ENCODE results near the gene ESPNL.
"Not testable (repeated sequence)": the region's sequence is repeated elsewhere in the genome, so short reads cannot be mapped to it uniquely, and the experiment has no call there.

ESPNL gene

GRCh38 chr2:238160206-238161129, 60.3 kb downstream of the ESPNL start:
- DNase-seq, result peak; percentile 90

DNA sequence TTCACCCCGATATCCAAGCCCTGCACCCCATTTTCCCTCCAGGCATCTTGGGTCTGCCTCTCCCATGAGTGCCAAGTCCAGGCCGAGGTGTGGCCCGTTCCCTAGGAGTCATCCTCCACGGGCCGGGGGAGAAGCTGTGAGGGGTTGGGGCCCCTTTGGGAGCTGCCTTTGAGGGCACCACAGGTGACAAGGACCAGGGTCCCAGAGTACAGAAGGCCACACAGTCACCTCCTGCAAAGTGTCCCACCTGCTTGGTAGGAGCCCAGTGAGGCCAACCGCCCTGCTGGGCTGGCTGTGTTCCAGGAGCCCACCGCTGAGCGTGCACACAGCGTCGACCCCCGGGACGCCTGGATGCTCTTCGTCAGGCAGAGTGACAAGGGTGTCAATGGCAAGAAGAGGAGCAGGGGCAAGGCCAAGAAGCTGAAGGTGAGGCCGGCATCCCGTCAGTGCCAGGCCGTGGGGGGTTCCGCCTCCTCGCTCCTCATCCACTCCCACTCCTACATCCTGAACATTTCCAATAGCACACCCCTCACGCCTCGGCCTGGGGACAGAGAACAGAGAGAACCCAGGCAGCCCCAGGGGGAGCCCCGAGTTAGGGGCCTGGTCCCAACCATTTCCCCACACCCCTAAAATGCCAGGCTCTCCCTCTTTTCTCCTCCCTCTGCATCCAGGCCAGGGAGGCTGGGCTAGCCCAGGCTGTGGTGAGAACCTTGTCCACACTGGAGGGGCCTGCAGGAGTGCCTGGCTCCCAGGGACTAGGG, 61.3 kb downstream of the ESPNL start:
- peak; percentile 34 for DNase-seq

GRCh38 chr2:238162251-238162845, 62.2 kb downstream of the ESPNL start:
- peak; percentile 28 for DNase-seq

DNA sequence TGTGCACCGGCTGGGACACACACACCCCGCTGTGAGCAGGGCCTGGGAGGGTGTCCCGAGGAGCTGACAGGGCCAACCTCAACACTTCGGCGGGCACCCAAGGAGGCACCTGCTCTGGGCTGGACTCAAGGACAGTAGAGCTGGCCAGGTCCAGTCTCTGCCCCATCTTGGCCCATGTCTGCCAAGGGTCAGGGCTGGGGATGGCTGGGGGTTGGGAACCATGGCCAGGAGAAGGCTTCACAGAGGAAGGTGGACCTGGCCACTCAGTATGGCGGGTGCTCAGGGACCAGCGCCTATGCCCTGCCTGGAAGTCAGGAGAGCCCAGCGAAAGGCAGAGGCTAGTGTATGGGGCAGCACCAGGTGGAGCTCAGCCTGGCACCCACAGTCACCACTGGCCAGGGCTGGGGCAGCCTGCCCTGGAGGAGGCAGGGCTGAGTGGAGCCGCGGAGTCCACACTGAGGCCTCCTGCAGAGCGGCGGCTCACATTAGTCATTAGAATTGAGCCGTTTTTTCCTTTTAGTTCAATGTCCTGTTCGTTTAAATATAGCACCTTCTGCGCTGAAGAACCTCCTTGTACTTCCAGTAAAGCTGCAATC, 62.8 kb downstream of the ESPNL start:
- DNase-seq, result peak; percentile 37

GRCh38 chr2:238163481-238164198, 63.5 kb downstream of the ESPNL start:
- no peak for DNase-seq

DNA sequence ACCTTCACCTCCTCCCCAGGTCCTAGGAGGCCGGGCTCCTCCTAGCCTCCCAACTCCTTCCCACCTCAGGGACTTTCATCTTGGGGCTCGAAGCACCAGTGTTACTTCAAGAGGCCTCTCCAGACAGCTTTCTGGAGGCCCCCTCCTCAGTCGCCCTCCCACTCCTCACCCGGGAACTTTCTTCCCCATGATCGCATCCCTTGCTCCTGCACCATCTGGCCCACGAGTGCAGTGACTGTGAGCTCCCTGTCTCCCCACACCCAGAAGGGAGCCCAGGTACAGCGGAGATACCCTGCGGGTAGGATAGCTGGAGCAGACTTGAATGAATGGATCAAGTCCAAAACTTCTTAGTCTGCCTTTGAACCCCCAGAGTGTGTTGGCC, 64.8 kb downstream of the ESPNL start:
- DNase-seq, result no peak

DNA sequence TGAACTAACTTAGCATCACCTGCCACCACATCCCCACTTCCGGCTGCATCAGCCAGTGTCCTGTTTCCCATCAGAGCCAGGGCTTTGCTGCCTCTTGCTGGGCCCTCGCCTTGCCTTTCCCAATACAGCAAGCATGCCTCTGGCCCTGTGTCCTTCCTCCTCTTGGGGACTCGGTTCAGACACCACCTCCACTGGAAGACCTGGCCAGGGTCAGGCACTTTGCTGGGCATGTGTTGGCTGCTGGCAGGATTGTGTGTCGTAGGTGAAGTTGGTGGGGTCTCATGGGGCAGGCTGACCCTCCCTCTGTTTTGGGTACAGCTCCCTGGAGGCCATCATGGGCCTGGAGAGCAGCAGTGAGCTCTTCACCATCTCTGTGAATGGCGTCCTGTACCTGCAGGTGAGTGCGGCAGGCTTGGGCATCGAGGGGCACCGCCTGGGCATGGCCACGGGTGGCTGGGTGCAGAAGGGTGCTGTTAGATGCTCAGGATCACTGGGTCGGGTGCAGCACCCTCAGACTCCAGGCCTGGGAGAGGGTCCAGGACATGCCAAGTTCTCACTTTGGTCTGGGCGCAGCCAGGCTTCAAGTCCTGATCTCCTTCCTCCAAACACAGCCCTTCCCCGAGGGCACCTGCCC, 65.3 kb downstream of the ESPNL start:
- no peak for DNase-seq

GRCh38 chr2:238166391-238167343, 66.5 kb downstream of the ESPNL start:
- DNase-seq, result no peak

GRCh38 chr2:238167344-238167715, 67.2 kb downstream of the ESPNL start:
- DNase-seq, result no peak

GRCh38 chr2:238167761-238168160, 67.6 kb downstream of the ESPNL start:
- DNase-seq, result no peak

GRCh38 chr2:238168196-238169047, 68.3 kb downstream of the ESPNL start:
- no peak for DNase-seq

DNA sequence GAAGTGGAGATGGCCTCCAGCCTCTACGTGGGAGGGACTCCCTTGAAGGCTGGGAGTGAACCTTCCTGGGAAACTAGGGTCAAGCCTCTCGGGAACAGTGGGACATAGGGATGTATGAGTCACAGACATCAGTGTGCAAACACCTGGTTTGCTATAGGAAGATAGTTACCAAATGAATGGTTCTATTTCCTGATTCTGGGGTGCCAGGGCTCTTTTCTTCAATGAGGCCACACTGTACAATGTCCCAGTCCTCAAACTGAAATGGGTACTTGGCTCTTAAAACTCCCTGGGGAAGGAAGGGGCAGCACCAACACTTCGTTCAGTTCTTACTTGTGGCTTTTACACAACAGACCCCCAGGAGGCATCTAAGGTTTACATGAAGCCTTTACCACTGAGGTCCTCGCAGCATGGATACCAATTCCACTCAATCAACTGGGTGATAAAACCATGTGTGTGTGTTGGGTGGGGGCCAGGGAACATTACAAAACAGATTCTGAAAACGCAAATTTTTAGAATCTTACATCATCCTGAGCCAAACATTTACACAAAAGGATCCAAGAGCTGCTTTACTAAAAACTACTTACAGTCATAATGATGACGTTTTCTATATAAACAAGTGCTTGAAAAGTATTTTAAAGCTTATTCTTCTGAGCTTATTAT, 69.0 kb downstream of the ESPNL start:
- DNase-seq, result no peak

DNA sequence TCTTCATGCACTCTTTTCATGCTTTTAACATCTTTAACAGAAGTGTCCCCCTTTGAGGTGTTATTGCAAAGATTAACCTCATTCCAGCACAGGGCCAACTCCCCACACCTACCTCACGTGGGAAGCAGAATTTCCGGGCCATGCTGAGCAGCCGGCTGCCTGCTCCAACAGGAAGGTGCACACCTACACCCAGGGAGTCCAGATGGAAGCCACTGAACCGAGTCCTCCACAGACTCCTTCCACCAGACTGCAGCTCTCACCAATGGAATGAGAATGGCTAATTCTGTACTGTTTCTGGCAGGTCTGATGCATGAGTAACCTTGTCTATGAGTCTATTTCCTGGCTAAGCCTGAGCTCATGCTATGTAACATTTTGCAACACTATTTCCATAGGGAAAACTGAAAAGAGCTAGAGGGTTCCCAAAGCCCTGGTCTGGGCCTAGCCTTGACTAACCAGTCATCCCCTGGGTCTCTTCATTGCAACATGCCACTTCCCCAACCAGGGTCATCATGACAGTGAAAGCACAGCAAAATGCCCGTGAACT, 69.6 kb downstream of the ESPNL start:
- DNase-seq, result peak; percentile 83

- DNase-seq, result no peak
Observed at GRCh38 chr2:238170386-238171071, 70.4 kb downstream of the ESPNL start.

- DNase-seq, result not testable (repeated sequence)
Observed at GRCh38 chr2:238171072-238171431, 70.9 kb downstream of the ESPNL start.

DNA sequence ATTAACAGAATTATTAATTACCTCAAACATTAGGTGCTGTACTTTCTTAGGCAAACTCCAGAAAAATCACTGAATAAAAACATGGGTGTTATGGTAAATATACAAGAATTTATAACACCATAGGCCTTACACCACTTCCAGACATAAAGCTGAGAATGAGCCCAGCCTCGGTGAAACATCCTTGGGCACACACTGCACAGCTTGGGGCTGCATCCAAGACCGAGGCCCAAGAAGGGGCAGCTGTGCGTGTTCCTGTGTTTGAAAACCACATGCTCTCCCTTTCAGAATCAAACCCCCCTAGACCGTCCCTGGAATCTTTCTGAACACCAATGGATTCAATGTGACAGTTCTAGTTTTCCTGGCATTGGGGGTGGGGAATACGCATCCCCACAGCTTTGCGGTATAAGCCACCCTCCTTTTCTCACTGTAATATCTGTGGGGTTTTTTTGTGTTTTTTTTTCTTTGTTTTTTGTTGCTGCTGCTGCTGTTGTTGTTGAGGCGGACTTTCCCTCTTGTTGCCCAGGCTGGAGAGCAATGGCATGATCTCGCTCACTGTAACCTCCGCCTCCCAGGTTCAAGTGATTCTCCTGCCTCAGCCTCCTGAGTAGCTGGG, 71.5 kb downstream of the ESPNL start:
- DNase-seq, result no peak

GRCh38 chr2:238172439-238172838, 72.3 kb downstream of the ESPNL start:
- DNase-seq, result no peak

GRCh38 chr2:238173692-238174091, 73.6 kb downstream of the ESPNL start:
- DNase-seq, result no peak

Data from 8988T (cell line).